ENCODE results near the gene MTHFD1L.

The MTHFD1L gene

GRCh38 chr6:150924808-150925589 lies 59.5 kb downstream of the MTHFD1L start:
- FAIRE-seq (no peak), DNase-seq (ENCODE audit: insufficient read length, low spot score) (no peak)
- no peak for TF ChIP-seq POLR2A (IDR thresholded peaks at IDR 0.05; ENCODE audit: low read depth, low read length)

GRCh38 chr6:150925590-150925928 lies 60.1 kb downstream of the MTHFD1L start:
- FAIRE-seq, result no peak
- no peak for DNase-seq (ENCODE audit: insufficient read length, low spot score)
- TF ChIP-seq POLR2A (IDR thresholded peaks at IDR 0.05; ENCODE audit: low read depth, low read length), result no peak

- FAIRE-seq (no peak), DNase-seq (ENCODE audit: insufficient read length, low spot score) (no peak)
- no peak for TF ChIP-seq POLR2A (IDR thresholded peaks at IDR 0.05; ENCODE audit: low read depth, low read length)
Observed at GRCh38 chr6:150925976-150926375, 60.5 kb downstream of the MTHFD1L start.

GRCh38 chr6:150928882-150929281 lies 63.4 kb downstream of the MTHFD1L start:
- DNase-seq (ENCODE audit: insufficient read length, low spot score) (no peak), FAIRE-seq (no peak)
- TF ChIP-seq POLR2A (IDR thresholded peaks at IDR 0.05; ENCODE audit: low read depth, low read length), result no peak

- no peak for FAIRE-seq
- TF ChIP-seq POLR2A (IDR thresholded peaks at IDR 0.05; ENCODE audit: low read depth, low read length), result no peak
- no peak for DNase-seq (ENCODE audit: insufficient read length, low spot score)
Observed at GRCh38 chr6:150929416-150929815, 63.9 kb downstream of the MTHFD1L start.

GRCh38 chr6:150930841-150931240 lies 65.3 kb downstream of the MTHFD1L start:
- no peak for DNase-seq (ENCODE audit: insufficient read length, low spot score)
- no peak for TF ChIP-seq POLR2A (IDR thresholded peaks at IDR 0.05; ENCODE audit: low read depth, low read length)
- no peak for FAIRE-seq

- no peak for DNase-seq (ENCODE audit: insufficient read length, low spot score)
- no peak for TF ChIP-seq POLR2A (IDR thresholded peaks at IDR 0.05; ENCODE audit: low read depth, low read length)
- no peak for FAIRE-seq
Observed at GRCh38 chr6:150931405-150931804, 65.9 kb downstream of the MTHFD1L start.

- no peak for FAIRE-seq
- no peak for TF ChIP-seq POLR2A (IDR thresholded peaks at IDR 0.05; ENCODE audit: low read depth, low read length)
Observed at GRCh38 chr6:150932996-150933395, 67.5 kb downstream of the MTHFD1L start.

GRCh38 chr6:150934380-150934779 lies 68.9 kb downstream of the MTHFD1L start:
- DNase-seq (ENCODE audit: insufficient read length, low spot score), result no peak
- no peak for TF ChIP-seq POLR2A (IDR thresholded peaks at IDR 0.05; ENCODE audit: low read depth, low read length)
- no peak for FAIRE-seq

More at GRCh38 chr6:150932996-150933395, 67.5 kb downstream of the MTHFD1L start:
- no peak for DNase-seq (ENCODE audit: insufficient read length, low spot score)

- FAIRE-seq (no peak), DNase-seq (ENCODE audit: insufficient read length, low spot score) (no peak)
- no peak for TF ChIP-seq POLR2A (IDR thresholded peaks at IDR 0.05; ENCODE audit: low read depth, low read length)
Observed at GRCh38 chr6:150936021-150936555, 70.6 kb downstream of the MTHFD1L start.

GRCh38 chr6:150937132-150937906 lies 71.8 kb downstream of the MTHFD1L start:
- TF ChIP-seq POLR2A (IDR thresholded peaks at IDR 0.05; ENCODE audit: low read depth, low read length), result no peak
- FAIRE-seq (no peak), DNase-seq (ENCODE audit: insufficient read length, low spot score) (no peak)

- no peak for FAIRE-seq
- no peak for TF ChIP-seq POLR2A (IDR thresholded peaks at IDR 0.05; ENCODE audit: low read depth, low read length)
- no peak for DNase-seq (ENCODE audit: insufficient read length, low spot score)
Observed at GRCh38 chr6:150939399-150939798, 73.9 kb downstream of the MTHFD1L start.

- FAIRE-seq (no peak), DNase-seq (ENCODE audit: insufficient read length, low spot score) (no peak)
- TF ChIP-seq POLR2A (IDR thresholded peaks at IDR 0.05; ENCODE audit: low read depth, low read length), result no peak
Observed at GRCh38 chr6:150940941-150941340, 75.4 kb downstream of the MTHFD1L start.

- DNase-seq (ENCODE audit: insufficient read length, low spot score) (no peak), FAIRE-seq (no peak)
Observed at GRCh38 chr6:150949526-150949925, 84.0 kb downstream of the MTHFD1L start.

More at GRCh38 chr6:150949526-150949925, 84.0 kb downstream of the MTHFD1L start:
- no peak for TF ChIP-seq POLR2A (IDR thresholded peaks at IDR 0.05; ENCODE audit: low read depth, low read length)

Data from H54 (cell line).